NCI-H1436 (cell line): ENCODE measurements around the gene NTN1.

ENCODE experiments used
- DNase-seq: peaks from one replicate; lab custom pipeline; 2025; lab: John Stamatoyannopoulos, UW

Gene NTN1

DNA sequence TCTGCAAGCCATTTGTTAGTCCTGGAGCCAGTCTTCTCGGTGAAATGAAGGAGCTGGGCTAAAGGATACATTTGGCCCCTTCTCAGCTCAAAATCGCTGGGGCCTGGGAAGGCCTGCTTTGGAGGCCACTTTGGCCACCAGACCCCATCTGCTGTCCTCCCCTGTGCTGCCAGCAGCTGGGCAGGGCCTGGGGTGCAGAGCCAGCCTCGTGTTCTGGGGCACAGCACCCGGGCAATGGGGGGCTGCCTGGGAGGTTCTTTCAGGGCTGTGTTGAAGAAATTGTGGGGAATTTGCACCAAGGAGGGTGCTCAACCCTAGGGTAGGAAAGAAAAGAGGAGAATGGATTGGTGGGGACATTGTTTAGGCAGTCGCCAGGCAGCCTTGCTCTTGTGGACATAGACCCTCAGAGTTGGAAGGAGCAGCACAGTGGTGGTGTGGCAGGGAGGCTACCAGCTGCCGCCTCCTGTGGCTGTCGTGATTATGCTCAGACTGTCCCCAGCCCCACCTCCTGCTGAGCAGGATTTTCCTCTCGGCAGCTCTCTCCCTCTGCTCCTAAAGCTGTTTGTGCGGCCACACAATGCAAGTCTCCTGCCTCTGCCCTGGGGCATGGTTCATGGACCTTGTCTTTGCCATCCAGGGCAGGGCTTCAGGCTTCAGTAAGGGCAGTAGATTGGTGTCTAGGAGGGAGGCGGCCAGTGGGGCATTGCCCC, 174.8 kb downstream of the NTN1 start:
- no peak for DNase-seq

DNA sequence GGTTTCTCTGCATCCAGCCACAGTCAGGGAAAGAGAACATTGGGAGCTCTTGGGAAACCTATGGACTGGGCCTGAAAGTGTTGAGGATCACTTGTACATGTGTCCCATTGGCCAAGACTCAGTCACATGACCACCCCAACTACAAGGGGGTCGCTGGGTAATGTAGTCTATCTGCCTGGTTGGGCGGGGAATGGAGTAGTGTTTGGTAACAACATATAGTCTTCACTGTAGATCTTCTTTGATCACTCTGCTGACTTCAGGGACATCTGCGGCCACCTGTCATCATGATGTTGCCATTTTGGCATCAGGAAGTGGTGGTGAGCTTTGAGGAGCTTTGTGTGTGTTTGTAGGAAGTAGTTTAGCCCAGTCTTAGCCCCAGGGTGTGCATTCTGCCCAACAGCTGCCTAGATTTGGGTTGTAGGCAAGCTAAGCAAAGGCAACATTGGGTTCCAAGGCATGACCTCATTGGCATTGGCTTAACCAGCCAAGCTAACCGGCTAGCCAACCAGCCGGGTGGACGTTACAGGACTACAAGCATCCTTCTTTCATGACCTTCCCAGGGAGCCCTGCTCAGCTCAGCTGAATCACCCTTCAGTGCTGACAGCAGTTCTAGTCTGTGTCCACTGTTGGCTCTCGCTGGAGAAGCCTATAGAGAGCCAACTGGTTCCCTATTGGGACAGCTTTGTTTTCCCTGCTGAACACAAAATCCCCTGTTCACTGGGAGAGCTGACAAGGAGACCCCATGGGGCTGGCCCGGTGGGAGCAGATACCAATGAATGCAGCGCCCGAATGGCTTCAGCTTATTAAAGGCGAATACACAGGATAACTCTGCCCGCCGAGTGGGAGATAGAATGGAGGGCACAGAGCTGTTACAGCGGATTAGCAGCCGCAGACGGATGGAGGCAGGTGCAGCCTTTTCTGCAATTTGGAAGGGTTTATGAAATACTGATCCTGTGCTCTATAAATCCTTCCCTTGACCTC, 178.6 kb downstream of the NTN1 start:
- DNase-seq, result no peak

DNA sequence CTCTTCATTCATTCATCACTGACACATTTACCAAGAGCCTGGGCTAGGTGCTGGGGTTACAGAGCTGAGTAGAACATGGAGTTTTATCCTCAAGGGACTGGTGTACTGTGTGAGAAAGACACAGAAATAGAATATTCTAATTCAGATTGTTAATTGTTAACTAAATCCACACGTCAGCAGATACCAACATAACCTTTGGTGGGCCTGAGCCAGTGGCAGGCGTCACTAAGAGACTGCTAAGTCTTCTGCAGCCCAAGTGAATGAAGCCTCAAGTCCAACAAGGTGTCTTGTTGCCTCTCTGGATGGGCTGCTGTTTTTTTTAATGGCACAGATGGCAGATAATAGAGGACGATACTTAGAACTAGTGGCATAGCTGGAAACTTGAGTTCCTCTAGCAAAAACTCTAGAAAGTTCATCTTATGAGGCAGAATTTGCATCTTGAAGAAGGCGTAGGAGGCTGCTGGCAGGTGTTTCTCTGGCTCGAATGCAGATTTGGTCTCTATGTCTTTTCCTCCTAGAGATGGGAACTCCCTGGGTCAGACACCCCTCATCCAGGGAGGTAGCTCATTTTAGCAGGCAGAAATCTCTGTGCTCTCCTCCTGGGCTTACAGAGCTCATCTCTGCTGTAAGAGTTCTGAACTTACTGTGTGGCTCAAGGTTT, 179.5 kb downstream of the NTN1 start:
- no peak for DNase-seq

DNA sequence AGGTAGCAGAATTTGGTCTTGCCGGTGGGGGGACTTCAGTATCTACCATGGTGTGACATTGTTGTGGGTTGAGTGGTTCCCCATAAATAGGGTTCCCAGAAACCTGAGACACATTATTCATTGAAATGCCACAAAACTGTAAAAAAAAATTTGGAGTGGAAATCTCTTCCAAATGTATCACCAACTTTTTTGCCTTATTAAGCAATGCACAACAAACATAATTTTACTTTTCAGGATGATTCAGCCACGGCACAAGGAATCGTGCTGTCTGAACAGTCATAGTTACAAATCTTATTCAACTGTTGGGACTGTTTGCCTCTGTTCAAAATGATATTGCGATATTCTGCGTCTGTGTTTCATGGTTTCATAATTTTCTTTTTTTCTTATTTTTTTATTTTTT, 181.2 kb downstream of the NTN1 start:
- no peak for DNase-seq

DNA sequence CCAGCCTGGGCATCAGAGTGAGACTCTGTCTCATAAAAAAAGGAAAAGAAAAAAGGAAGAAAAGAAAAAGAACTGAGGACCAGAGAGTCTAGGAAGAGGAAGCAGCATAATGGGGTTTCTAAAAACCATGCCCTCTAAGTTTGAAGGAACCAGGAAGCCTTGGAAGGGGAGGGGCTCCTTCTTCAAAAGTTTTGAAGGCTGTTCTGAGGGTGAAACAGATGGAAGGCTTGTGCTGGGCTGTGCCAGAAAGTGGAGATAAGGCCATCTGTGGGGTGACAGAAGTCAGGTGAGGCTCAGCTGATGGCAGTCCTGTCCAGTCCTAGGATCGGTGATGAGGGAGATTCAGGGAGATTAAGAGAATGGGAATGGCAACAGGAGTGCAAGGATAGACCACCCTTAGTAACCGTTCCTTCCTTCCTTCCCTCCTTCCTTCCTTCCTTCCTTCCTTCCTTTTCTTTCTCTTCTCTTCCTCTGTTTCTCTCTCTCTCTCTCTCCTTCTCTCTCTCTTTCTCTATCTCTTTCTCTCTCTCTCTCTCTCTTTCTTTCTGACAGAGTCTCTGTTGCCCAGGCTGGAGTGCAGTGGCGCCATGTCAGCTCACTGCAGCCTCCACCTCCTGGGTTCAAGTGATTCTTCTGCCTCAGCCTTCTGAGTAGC, 182.6 kb downstream of the NTN1 start:
- DNase-seq, result no peak

DNA sequence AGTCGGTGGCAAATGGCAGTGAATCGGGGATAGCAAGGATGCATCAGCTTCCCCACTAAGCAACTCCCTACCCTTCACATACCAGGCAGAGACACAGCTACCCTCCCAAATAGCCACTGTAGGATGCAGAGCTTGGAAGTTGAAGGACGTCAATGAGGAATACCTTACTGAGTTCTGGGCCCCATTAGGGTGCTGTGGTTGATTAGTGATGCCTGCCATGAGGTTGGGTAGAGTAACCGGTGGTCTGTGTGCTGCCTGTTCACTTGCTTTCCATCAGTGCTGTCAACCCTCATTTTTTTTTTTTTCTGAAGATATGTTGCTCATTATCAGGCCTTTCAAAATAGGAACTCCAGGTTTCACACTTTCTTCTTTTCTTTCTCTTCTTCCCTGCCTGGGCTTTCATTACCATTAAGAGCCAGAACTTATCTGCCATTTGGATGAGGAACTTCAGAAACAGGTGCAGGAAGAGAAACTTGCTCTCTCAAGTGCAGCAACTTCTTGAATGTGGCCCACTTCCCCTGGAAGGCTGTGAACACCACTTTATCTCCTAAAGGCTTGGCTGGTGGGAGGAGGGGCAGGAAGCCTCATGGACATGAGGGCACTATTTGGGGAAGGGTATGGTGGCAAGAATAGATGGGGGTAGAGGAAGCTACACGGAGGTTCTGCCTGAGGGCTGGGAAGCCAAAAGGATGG, 183.5 kb downstream of the NTN1 start:
- DNase-seq, result no peak

DNA sequence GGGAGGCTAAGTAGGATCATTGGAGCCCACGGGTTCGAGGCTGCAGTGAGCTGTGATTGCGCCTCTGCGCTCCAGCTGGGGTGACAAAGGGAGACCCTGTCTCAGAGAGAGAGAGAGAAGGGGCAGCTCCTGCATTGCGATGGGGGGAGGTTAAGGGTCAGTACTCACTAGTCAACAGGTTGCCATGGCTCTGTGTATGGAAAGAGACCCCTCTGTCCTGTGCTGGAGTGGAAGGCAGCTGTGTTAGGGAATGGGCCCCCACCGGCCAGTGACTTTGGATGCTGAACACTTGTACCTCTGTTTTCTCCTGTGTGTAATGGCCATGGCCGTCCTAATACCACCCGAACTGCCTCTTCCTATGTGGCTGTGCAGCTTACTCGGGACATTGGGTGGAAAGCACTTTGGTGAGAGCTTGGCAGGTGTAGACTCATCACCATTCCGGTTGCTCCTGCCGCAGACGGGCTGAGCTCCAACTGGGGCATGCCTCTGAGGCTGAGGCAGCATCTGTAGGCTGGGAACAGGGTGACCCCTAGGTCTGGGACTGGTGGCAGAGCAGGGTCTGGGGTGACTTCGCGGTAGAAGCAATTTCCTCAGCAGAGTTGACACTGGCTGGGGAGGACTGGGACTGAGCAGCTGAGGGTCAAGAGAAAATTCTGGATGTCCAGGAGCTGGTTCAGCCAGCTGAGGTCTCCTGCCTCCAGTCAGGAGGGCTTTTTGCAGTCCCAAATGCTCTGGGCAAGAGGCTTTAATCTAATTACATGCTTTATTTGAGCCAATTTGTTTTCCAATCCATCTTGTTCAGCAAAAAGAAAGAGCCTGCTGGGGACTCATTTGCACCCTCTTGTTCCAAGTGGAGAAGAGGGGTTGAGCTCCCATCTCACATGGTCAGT, 184.5 kb downstream of the NTN1 start:
- DNase-seq, result no peak

DNA sequence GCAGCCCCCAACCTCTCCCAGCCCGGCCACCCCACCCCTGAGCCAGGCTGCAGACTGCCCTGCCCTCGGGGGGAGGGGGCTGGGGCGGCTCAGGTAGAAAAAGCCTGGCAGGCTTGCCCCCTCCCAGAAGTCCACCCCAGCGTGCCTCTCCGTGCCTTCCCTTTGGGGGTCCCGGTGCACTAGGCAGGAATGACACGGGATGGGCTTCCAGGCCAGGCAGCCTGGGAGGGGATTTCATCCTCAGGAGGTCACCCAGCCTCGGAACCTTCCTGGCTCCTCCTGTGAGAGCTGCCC, 185.0 kb downstream of the NTN1 start:
- no peak for DNase-seq

DNA sequence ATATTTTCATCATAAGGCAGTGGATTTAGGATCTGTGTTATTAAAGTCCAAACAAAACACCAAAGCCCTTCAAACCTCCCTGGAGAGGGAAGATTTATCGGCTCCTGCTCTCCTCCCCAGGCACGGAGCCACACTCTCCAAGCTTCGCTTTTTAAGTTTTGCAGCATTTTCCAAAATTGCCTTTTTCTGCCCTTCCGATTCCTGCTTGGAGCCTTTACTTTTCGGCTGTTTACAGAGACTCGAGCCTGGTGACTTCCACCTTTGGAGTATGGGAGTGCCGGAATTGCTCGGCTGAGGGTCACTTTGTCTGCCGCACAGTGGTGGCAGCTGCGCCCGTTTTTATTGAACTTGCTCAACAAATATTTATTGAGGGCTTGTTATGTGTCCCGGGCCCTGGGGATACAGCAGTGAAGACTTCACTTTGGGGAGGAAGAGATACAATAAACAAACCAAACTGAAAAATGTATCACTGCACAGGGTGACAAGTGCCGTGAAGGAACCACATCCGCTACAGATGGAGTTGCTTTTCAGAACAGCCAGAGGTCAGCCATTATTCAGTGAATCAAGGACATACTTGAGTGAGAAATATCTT, 185.5 kb downstream of the NTN1 start:
- DNase-seq, result no peak

DNA sequence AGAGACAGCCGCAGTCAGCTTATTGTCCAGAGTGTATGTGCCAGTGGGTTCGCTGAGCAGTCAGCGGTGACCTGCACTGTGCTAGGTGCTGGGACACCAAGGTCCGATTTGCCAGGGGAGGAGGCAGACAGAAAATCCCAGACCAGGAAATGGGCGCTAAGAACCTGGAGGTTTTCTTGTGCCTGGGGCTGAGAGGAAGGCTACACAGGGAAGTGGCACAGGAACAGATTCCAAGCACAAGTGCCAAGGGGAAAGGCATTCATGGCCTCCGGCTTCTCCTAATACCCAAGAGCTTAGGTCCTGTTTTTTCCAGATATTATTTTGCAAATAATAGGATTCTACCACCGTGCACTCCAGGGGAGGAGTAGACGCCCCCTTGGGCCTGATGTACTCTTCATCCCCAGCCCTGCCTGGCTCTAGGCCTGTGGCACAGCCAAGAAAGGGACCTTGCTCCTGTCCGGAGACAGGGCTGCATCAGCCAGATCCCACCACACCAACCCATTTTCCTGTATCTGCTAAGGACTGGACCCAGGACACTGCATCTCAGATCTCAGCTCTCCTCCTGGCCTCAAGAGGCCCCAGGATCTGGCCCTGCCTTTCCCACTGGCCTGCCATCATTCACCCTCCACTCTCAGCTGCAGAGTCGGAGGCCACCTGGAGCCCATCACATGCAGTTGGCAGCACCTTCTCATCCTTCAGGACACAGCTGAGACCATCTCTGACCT, 187.2 kb downstream of the NTN1 start:
- DNase-seq, result no peak

DNA sequence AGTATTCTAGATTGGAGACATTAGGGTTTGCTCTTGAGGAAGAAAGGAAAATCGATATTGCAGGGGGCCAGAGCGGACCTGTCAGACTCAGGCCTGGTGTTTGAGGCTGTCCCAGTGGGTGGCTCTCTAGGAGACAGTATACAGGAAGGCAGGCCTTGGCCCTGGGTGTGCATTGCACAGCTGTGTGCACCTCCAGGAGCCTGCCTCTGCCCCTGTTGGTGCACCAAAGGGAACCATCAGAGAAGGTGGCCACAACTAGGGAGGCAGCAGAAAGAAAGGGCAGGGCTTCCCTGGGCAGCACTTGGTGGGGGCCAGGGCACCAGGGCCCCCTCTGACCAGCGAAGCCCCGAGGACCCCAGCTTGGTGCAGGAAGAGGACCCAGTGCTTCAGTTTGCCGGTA, 188.0 kb downstream of the NTN1 start:
- DNase-seq, result no peak

DNA sequence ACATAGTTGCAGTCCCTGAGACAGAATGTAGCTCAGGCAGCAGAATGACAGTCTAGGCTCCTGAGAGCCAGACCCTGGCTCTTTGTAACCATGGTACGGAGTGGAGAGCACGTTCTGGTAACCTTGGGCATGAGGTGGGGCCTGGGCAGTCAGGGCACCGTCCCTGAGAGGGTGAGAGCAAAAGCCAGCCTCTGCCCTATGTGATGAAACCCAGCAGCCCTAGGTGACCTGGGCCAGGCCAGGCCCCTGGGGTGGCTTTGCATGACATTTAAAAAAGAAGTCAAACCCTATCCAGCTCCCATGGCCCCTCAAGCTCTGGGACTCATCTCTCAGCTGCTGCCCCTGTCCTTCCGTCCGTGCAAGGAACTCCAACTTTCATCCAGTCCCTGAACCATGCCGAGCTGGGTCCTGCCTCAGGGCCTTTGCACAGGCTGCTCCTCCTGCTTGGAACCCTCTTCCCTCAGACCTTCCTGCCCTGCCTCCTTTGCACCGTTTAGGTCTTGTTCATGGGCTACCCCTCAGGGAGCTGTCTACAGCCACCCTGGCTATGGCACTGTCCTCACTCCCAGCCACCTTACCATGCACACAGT, 188.6 kb downstream of the NTN1 start:
- no peak for DNase-seq

DNA sequence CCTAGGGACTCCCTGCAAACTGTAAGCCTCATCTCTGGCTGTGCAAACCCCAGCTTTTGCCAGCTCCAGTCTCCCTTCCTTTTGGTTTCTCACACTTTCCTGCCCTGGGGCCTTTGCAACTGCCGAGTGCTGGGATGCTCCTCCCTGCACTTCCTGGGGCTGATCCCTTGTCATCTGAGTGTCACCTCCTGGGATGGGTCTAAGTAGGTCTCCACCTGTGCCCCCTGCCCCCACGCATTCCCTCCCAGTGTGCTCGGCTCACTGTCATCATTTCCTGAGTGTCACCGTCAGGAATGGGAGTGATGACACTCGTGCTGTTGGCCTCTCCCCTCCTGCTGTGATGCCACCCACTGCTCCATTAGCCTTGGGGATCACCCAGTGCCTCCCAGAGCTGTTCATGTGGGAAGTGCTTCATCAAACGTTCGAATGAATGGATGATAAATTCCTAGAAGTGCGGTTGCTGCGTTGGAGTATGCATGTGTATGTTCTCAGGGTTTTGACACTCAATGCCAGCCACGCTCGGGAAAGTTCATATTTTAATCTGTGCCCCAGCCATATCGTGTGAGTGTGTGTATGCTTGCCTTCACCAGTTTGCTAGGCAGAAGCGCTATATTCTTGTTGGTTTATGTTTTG, 189.9 kb downstream of the NTN1 start:
- no peak for DNase-seq

DNA sequence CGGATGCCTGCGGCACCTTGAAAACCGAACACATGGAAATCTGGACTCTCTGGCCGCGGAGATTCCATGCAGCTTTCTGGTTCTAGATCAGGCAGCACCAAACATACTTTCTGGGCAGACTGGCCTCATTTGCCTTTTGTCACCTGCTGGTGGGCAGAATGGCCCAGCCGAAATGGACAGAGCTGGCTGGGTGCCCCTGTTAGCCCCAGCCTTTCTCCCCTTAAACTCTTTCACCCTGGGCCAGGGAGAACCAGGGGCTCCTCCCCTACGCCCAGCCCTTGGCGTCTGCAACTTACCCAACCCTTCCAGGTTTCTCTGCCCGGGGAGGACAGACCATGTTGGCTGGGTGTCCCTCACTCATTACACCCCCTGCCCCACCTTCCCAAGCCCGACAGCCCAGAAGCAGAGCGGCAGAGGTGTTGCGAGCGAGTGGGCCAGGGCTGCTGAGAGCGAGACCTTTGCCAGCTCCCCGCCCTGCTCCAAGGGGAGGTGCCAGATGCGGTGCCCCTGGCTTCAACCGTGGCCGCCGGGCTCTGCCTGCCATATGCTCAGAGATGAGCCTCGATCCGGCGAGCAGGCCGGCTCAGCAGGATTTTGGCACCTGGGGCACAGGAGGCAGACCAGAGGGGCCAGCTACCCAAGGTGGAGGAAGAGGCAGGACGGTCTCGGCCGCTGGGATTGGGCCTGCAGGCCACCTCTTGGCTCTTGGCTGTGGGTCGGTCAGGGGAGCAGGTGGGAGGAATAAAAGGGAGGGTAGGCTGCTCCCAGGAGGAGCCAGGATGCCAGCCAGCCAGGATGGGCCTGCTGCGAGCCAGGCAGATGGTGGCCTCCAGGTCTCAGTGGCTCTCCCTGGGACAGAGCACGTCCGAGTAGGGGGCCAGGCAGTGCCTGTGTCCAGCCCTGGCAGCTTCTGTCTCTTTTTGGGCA, 191.3 kb downstream of the NTN1 start:
- DNase-seq, result no peak

DNA sequence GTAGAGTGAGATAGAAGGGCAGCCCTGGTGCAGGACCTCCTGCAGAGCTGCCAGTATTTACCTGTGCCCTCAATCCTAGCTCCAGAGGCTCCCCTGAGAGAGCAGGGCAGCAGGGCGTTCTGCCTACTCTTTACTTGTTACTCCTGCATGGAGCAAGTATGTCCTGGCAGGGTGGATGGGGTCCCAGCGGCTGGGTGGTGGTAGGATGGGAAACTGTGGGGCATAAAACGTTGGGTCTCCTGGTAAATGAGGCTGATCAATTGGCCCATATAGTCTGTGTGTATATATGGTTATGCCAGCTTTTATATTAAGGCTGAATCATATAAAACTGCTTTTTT, 192.0 kb downstream of the NTN1 start:
- no peak for DNase-seq

DNA sequence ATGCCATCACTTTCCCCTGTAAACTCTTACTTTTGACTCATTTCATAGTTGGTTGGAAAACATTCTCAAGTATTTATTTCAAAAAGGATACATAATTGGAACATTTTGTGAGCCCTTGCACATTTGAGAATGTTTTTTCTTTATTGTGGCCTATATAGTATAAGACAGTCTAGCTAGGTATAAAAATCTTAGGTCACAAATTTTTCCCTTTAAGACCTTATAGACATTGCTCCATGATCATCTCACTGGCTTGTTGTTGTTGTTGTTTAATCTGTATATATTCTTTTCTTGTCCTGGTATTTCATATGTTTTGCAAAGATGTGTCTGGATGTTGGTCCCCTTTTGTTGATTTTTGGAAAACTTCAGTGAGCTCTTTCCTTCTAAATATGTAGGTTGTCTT, 194.2 kb downstream of the NTN1 start:
- DNase-seq, result no peak

DNA sequence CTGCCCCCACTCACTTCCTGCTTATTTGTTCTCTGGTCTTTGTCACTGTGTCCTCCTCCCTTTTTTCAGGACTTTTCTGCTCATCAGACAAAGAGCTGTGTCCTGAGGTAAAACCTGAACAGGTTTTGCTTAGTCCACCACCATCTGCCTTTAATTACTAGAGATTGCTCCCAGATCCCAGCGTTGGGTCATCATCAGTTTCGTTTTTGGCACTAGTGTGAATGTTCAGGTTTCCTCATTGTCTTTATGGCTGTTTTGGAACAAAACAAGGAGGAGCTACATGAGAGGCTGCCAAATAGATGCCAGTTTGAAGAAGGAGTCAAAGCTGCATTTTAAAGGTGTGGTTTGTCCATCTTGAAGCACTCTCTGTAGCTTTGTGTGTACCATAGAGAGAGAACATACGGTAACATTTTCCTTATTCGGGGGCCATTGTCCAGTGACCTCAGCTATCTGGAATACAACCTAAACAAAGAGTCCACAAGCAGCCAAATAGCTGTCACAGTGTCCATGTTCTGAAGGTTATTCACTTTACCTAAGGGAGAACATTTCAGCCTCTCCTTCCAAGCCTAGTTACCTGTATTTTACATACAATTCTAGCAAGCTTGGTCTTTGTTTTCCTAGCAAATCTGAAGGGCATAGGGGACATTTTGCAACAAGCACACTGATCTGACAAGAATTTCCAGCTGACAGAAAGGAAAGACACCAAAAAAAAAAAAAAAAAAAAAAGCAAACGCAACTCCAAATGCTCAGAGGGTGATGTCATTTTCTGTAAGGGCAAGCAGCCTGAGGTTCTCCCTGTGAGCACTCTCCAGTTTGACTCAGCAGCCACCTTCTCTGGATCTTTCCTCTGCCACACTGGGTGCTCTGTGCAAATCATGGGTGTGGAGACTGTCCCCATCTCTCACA, 196.1 kb downstream of the NTN1 start:
- no peak for DNase-seq
